SK-N-DZ (cell line): Measurements from ENCODE around the gene RARS2.

Experiments
- DNase-seq: peaks from one replicate; pipeline ENCODE4 v3.0.0-alpha.2; 2015; ENCODE audit warnings: low spot score

Gene RARS2

GRCh38 chr6:87574237-87574804, 15.5 kb downstream of the RARS2 start:
- DNase-seq = no peak

DNA sequence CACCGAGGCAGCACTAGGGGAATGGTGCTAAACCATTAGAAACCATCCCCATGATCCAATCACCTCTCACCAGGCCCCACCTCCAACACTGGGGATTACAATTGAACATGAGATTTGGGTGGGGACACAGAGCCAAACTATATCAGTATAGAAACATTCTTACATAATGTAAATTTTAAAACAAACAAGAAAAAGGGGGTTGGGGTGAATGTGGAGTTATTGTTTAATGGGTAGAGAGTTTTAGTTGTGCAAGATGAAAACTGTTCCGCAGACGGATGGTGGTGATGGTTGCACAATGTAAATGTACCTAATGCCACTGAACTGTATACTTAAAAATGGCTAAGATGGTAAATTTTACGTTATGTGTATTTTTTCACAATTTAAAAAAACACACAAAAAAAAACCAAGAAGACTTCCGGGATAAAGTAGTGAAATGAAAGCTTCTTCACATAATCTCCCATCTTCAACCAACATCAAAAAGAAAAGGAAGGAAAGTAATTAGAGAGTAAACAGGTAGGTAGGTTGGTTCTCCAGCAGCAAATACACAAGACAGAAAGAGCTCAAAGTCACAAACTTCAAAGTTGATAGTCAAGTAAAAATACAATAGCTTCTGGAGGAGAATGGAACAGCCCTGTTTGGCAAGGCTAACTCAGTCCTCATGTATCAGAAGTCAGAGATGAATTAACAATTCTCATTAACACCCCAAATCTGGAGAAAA, 16.3 kb downstream of the RARS2 start:
- no peak for DNase-seq

- no peak for DNase-seq
Observed at GRCh38 chr6:87572883-87573282, 16.9 kb downstream of the RARS2 start.

GRCh38 chr6:87572021-87572420, 17.8 kb downstream of the RARS2 start:
- no peak for DNase-seq

GRCh38 chr6:87561017-87561416, 28.8 kb downstream of the RARS2 start:
- DNase-seq = no peak

DNA sequence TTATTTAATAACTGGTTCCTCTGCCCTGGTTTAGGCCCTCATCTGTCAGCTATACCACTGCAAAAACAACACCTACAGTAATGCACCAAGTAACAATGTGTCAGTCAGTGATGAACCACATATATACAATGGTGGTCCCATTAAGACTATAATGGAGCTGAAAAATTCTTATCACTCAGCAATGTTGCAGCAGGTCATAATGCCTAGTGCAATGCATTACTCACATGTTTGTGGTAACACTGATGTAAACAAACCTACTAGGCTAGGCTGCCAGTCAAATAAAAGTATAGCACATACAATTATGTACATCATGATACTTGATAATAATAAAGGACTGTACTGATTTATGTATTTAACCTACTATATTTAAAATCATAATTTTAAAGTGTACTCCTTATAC, 31.3 kb downstream of the RARS2 start:
- no peak for DNase-seq

DNA sequence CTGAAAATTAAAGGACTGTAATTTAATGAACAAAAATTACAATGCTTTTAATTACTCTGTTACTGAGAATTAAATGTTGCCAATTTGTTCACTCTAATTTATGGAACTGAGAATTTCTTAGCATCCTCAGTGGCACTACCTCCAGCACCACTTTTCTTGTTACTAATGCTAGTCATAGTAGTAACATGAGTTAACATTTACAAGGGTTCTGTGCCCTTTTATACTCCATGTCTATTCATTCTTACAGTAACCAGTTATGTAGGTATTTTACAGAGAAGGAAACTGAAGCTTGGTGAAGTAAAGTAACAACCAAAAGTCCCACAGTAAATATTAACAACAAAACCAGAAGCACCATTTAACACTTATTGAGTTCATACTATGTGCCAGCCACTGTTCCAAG, 34.3 kb downstream of the RARS2 start:
- no peak for DNase-seq

- no peak for DNase-seq
Observed at GRCh38 chr6:87553159-87553765, 36.5 kb downstream of the RARS2 start.

DNA sequence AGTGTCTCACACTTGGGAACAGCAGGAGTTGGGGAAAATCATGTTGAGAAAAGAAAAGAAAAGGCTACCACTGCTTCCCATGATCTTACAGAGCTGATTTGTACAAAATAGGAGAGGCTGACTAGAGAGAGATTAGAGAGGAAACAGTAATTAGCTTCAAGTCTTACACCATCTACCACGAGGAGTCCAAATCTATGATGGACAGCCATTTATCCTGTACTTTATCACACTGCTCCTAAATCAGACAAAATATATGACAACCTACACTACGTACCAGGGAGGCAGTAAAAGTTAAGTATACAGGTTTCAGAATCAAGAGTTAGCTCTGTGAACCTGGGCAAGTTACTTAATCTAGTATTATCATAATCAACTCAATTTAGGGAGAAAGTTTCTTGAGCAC, 38.0 kb downstream of the RARS2 start:
- DNase-seq = no peak

DNA sequence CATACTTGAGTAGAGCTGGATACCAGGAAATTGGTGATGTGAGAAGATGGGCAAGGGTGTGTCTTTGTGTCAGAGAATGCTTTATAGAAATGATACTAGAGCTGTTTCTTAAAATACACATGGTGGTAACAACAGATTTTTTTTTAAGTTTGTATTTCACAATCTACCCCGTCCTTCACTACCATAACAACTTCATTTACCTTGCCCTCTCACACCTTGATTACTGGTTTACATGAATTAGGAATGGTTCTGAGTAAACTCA, 45.4 kb downstream of the RARS2 start:
- DNase-seq = no peak

GRCh38 chr6:87543696-87544473, 45.9 kb downstream of the RARS2 start:
- no peak for DNase-seq

DNA sequence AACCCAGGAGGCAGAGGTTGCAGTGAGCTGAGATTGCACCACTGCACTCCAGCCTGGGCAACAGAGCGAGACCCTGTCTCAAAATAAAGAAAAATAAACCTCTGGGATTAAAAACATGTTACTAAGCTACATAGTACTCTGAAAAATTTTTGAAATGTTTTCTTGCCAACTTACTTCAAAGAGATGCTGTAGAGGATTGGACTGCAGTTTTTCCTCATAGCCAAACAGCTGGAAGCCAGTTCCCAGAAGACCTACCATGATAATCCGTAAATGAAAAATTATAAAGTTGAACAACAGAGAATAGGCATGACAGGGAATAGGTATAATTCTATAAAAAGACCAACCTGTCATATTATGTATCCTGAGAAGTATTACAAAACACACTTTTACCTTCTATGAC, 48.0 kb downstream of the RARS2 start:
- DNase-seq = no peak

- DNase-seq = no peak
Observed at GRCh38 chr6:87541041-87541440, 48.7 kb downstream of the RARS2 start.

DNA sequence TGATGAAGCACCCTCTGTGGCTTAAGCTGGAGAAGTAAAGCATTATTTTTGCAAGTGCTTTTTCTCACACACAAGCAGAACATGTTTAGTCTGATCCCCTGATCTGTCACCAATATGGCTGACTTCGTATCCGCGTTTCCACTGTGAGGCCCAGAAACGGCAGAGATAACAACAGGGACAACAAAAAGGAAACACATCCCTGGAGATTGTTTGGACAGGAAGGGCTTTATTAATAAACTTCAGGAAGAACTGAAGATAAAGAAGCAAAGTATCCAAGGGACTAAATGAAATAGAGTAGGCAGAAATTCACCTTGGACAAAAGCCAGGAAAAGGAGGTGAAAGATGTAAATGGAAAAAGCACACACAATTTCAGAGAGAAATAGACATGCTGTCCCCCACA, 49.2 kb downstream of the RARS2 start:
- DNase-seq = no peak

DNA sequence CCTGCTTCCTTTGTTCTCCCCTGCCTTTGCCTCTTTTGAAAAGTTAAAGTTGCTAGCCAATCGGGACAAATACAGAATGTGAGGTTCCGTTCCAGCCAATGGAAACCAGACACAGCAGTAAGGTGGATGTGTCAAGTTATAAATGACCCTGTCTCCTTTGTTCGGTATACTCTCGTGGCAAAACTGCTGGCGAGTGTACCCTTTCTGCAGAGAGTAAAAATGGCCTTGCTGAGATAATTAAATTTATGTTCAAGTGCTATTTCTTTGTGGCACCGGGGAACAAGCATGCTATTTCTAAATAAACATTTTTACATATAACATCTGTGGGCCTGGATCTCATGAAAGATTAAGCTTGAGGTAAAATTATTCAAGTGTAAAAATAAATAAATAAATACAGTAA, 50.2 kb downstream of the RARS2 start:
- DNase-seq = no peak

GRCh38 chr6:87538510-87539260, 51.1 kb downstream of the RARS2 start:
- DNase-seq = no peak

DNA sequence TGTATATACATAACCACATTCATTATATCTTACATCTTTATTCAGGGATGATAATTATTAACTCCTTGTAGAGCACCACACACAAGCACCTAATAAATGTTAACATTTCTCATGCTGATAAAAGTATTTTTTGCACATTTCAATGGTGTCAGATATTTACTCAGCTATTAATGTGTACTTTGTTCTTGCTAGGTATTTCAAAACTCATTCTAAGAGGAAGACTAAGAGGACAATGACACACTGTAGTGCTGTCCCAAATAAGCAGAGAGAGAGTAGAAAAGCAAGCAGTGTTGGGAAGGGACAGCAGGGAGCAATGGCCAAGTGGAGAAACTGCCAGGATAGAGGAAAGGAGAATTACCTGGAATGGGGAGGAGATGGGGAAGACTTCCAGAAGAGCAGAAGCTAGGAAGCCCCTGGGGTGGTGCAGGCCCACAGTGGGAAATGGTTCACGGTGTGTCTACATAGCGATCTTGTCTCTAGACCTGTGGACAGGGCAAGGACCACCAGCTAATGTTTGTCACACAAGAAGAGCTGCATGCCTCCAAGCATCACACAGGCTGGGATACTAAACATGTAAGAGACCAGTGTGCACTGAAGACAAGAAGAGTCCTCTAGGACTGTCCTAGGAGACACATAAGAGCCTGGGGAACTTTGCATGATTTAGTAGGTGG, 55.3 kb downstream of the RARS2 start:
- no peak for DNase-seq

DNA sequence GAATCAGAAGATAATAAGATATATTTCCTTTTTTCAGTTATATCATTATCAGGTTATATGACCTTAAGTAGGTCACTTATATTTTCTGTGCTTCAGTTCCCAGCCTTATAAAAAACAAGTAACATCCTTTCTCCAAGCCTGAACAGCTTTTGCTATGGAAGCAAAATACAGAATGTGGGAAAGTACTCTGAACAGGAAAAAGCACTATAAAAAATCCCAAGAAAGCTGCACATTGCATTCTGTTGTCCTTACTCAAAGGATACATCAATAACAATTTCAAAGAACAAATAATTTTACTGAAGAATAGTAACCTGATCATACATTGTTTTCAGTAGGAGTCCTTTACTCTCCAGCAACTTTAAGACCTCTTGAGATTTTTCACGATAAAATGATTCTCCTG, 60.6 kb downstream of the RARS2 start:
- no peak for DNase-seq

DNA sequence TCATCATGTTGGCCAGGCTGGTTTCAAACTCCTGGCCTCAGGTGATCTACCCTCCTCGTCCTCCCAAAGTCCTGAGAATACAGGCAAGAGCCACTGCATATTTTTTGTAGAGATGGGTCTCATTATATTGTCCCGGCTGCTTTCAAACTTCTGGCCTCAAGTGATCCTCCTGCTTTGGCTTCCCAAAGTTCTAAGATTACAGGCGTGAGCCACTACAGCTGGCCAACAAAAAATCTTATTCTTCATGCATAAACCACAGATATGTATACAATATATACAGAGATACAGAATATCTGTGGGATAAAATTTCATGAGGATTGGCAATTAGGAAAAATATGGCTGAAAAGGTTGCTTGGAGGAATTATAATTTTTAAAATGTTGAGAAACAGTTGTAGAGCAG, 67.1 kb downstream of the RARS2 start:
- DNase-seq = no peak

DNA sequence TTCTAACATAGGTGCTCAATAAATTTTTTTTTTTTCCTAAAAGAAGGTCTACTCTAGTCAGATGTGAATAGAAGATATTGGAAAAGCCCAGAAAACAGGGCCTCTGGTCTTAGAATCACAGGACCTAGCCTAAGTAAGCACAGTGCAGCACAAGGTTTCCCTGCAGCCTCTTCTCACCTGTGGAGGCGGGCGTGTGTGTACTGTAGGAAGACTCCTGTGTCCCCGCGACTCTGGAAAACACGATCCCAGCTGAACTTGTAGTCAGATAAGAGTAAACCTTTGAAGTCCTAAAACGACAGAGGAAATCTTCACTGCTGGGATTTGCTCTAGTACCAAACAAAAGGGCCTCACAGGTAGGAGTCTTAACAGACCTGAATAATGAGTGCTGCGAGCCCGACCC, 71.3 kb downstream of the RARS2 start:
- no peak for DNase-seq

DNA sequence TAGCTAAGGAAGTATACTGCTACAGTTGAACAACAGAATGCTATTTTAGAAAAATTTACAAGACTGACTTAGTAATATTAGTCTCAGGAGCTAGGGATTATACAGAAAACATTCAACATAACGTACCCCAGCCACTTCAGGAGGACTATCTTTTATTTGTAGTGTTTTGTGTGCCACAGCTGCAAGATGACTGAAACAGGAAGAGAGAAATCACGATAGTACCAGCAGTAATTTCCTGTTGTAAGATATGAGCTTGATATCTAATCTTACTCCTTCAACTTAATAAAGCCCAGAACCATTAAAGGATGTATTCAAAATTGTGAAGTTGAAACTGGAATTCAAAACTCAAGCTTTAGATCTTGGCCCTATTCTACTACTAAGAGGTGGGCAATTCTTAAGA, 75.0 kb downstream of the RARS2 start:
- DNase-seq = no peak

DNA sequence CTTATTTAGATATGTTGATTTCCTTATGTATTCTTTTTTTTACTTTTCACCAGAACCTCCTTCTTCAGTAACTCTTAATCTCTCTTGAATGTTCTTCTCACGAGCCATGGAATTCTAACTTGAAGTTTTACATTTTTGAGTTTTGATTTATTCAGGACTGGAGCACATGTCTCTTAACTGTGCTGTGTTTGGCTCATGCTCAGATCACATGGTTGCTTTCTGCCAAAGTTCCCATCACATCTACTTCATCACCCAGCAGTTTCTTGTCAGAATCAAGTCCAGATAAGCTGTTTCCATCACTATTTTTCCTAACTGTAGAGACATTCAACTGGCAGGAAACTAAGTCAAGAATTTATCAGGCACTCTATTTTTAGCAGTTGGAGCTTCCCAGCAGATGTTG, 85.3 kb downstream of the RARS2 start:
- no peak for DNase-seq
